ENCODE measurements around the gene GPRC5D. TPM values are rescaled to one million over a fixed set of nuclear protein-coding genes. Genes with fewer than 3 reads are reported as not detected.

GPRC5D gene
- polyA plus RNA-seq (ENCODE audit: insufficient read length in 10 of 10): under 1 TPM in 4 of 10 donors, not detected in 6; 0.29 to 0.63 (median 0.42) TPM
- long read RNA-seq, donor 1: 0 reads
- long read RNA-seq, donor 2: 0 reads
- long read RNA-seq, donor 3: 0 reads
- long read RNA-seq, donor 4: 0 reads
- long read RNA-seq, donor 5: 0 reads
- long read RNA-seq, donor 6: 0 reads
- long read RNA-seq, donor 7: 0 reads
- long read RNA-seq, donor 8: 0 reads
- long read RNA-seq, donor 9: 0 reads

- DNase-seq: no peak
These were observed at the start of gene GPRC5D for GRCh38 chr12:12952036-12952435. TSS of gene GPRC5D (minus strand) at chr12:12952170. CDS start at chr12:12950384, 1,786 bp downstream.

GRCh38 chr12:13001775-13002040 is 49.7 kb upstream of the GPRC5D start:
- DNase-seq: no peak

- peak; percentile 45 to 86 (median 70) for DNase-seq
These were observed 49.2 kb upstream of the GPRC5D start for GRCh38 chr12:13000925-13001774.

- no peak for DNase-seq
These were observed 48.6 kb upstream of the GPRC5D start for GRCh38 chr12:13000616-13000924.

- peak; percentile 90 to 97 (median 95) for DNase-seq
These were observed 48.1 kb upstream of the GPRC5D start, which contains the start of gene HEBP1 for GRCh38 chr12:12999959-13000615. TSS of gene HEBP1 (minus strand) at chr12:13000265. CDS start at chr12:13000114, 151 bp downstream.

- DNase-seq: no peak
These were observed 47.4 kb upstream of the GPRC5D start for GRCh38 chr12:12999271-12999958.

- DNase-seq: no peak
These were observed 46.3 kb upstream of the GPRC5D start for GRCh38 chr12:12998248-12998647.

GRCh38 chr12:12997734-12998133 is 45.8 kb upstream of the GPRC5D start:
- DNase-seq: no peak

- DNase-seq: no peak
These were observed 45.2 kb upstream of the GPRC5D start for GRCh38 chr12:12997156-12997555.

GRCh38 chr12:12996209-12996608 is 44.2 kb upstream of the GPRC5D start:
- no peak for DNase-seq

GRCh38 chr12:12995088-12995487 is 43.1 kb upstream of the GPRC5D start:
- DNase-seq: no peak

GRCh38 chr12:12993367-12993766 is 41.4 kb upstream of the GPRC5D start:
- no peak for DNase-seq

- peak in 1 of 3 donors; percentile 64 for DNase-seq
These were observed 40.6 kb upstream of the GPRC5D start for GRCh38 chr12:12992418-12993130.

GRCh38 chr12:12990700-12991468 is 38.9 kb upstream of the GPRC5D start:
- no peak for DNase-seq

- no peak for DNase-seq
These were observed 35.5 kb upstream of the GPRC5D start for GRCh38 chr12:12987421-12987820.

GRCh38 chr12:12986775-12987331 is 34.9 kb upstream of the GPRC5D start:
- no peak for DNase-seq

- no peak for DNase-seq
These were observed 33.9 kb upstream of the GPRC5D start for GRCh38 chr12:12985817-12986408.

- no peak for DNase-seq
These were observed 32.2 kb upstream of the GPRC5D start for GRCh38 chr12:12984149-12984548.

GRCh38 chr12:12983420-12984035 is 31.6 kb upstream of the GPRC5D start:
- peak; percentile 49 to 72 (median 54) for DNase-seq

- no peak for DNase-seq
These were observed 30.4 kb upstream of the GPRC5D start for GRCh38 chr12:12982331-12982730.
